Activated T-helper 2 cell treated with anti-CD3 and anti-CD28 coated beads, Interferon-gamma antibody, Interleukin-2, Interleukin-4, amounts not matched to agents 10 μg/mL and 5 μg/mL and 100 μg/mL, durations not matched to agents 14 hours and 24 hours and 36 hours (primary cell): ENCODE measurements around the gene CPTP. TPM values are rescaled to one million over a fixed set of nuclear protein-coding genes. Genes with fewer than 3 reads are reported as not detected.
A peak's percentile ranks its signal among the peaks of the same experiment; 100 is the strongest.

Experiments
- DNase-seq: peaks from one replicate; pipeline ENCODE4 v3.0.0; 2021; ENCODE audit warnings: low spot score
- H3K27ac Mint-ChIP-seq: one replicate; pipeline ENCODE4 v1.8.0; 2021; ENCODE audit warnings: mixed read lengths
- H3K27me3 Mint-ChIP-seq: one replicate; pipeline ENCODE4 v1.8.0; 2021; ENCODE audit warnings: low read depth, mixed read lengths
- H3K36me3 Mint-ChIP-seq: one replicate; pipeline ENCODE4 v1.8.0; 2021; ENCODE audit warnings: low read depth, mixed read lengths
- H3K4me1 Mint-ChIP-seq: one replicate; pipeline ENCODE4 v1.8.0; 2021; ENCODE audit warnings: low read depth, mixed read lengths
- H3K4me3 Mint-ChIP-seq: one replicate; pipeline ENCODE4 v1.8.0; 2021; ENCODE audit warnings: low read depth, mild to moderate bottlenecking, moderate library complexity, mixed read lengths
- H3K9me3 Mint-ChIP-seq: one replicate; pipeline ENCODE4 v1.8.0; 2021; ENCODE audit warnings: mixed read lengths
- intact Hi-C: fragments of 100-400 bp; cut with micrococcal nuclease; formaldehyde crosslinking; loops from one replicate; pipeline ENCODE4 v1.15.1; 2023
- total RNA-seq: library from RNA; stranded (reverse); gene quantifications from 2 replicates; pipeline ENCODE4 v1.2.3, GENCODE V29; 2022

CPTP gene
- total RNA-seq, 1 donor from 2014 or later: 12.1 TPM

- H3K4me3 Mint-ChIP-seq: peak within 1 kb of the TSS; percentile 77
- no peaks in the 10 kb centered on the region for H3K9me3 Mint-ChIP-seq
- intact Hi-C loops: loop anchor here (2.0 kb wide), 2 partner anchors 25 to 41 kb away; partner anchors contain the start of genes AURKAIP1 and PUSL1
- peak within 1 kb of the TSS; percentile 28 for H3K27ac Mint-ChIP-seq
- H3K27me3 Mint-ChIP-seq: peaks cover 16% of the 10 kb centered on the region
- peak; percentile 62 for DNase-seq
- H3K4me1 Mint-ChIP-seq: peaks cover 5% of the 10 kb centered on the region
- no peaks in the 10 kb centered on the region for H3K36me3 Mint-ChIP-seq
Measured at GRCh38 chr1:1349256-1350012, 24.8 kb downstream of the CPTP start, which contains the start of gene DVL1. Gene DVL1 (minus strand): TSS chr1:1349418. CDS start chr1:1349065, 353 bp downstream.

- Mint-ChIP-seq H3K4me3 (peak overlapping the region; percentile 67), H3K27ac (peak overlapping the region; percentile 34)
Measured at GRCh38 chr1:1351511-1352427, 27.2 kb downstream of the CPTP start.

GRCh38 chr1:1352786-1353388 is 28.3 kb downstream of the CPTP start:
- H3K27ac Mint-ChIP-seq: peak overlapping the region; percentile 31
- DNase-seq: no peak
- no peaks in the 10 kb centered on the region for H3K4me1 Mint-ChIP-seq
- H3K4me3 Mint-ChIP-seq: no peak overlapping the region
- intact Hi-C loops: no loop called here
- peaks cover 21% of the 10 kb centered on the region for H3K27me3 Mint-ChIP-seq
- no peaks in the 10 kb centered on the region for H3K9me3 Mint-ChIP-seq
- no peaks in the 10 kb centered on the region for H3K36me3 Mint-ChIP-seq

More at GRCh38 chr1:1351511-1352427, 27.2 kb downstream of the CPTP start:
- no peaks in the 10 kb centered on the region for H3K9me3 Mint-ChIP-seq
- peaks cover 16% of the 10 kb centered on the region for H3K27me3 Mint-ChIP-seq
- no peak for DNase-seq
- H3K36me3 Mint-ChIP-seq: no peaks in the 10 kb centered on the region
- intact Hi-C loops: no loop called here
- peaks cover 4% of the 10 kb centered on the region for H3K4me1 Mint-ChIP-seq

- Mint-ChIP-seq H3K27ac (no peak overlapping the region), H3K9me3 (no peaks in the 10 kb centered on the region), H3K36me3 (no peaks in the 10 kb centered on the region), H3K4me3 (peak overlapping the region; percentile 17), H3K27me3 (peaks cover 21% of the 10 kb centered on the region), H3K4me1 (no peaks in the 10 kb centered on the region)
- no peak for DNase-seq
- intact Hi-C loops: no loop called here
Measured at GRCh38 chr1:1353389-1354151, 29.0 kb downstream of the CPTP start.

- no peak for DNase-seq
- no peak overlapping the region for H3K27ac Mint-ChIP-seq
- H3K9me3 Mint-ChIP-seq: no peaks in the 10 kb centered on the region
- H3K36me3 Mint-ChIP-seq: no peaks in the 10 kb centered on the region
- H3K4me1 Mint-ChIP-seq: peaks cover 6% of the 10 kb centered on the region
- H3K4me3 Mint-ChIP-seq: no peak overlapping the region
- intact Hi-C loops: no loop called here
- peaks cover 25% of the 10 kb centered on the region for H3K27me3 Mint-ChIP-seq
Measured at GRCh38 chr1:1354271-1355247, 30.0 kb downstream of the CPTP start.

GRCh38 chr1:1355416-1355815 is 30.8 kb downstream of the CPTP start:
- H3K27ac Mint-ChIP-seq: no peak overlapping the region
- DNase-seq: no peak
- intact Hi-C loops: no loop called here
- H3K4me3 Mint-ChIP-seq: no peak overlapping the region
- H3K36me3 Mint-ChIP-seq: no peaks in the 10 kb centered on the region
- H3K9me3 Mint-ChIP-seq: no peaks in the 10 kb centered on the region
- H3K27me3 Mint-ChIP-seq: peaks cover 25% of the 10 kb centered on the region
- peaks cover 6% of the 10 kb centered on the region for H3K4me1 Mint-ChIP-seq

- Mint-ChIP-seq H3K36me3 (no peaks in the 10 kb centered on the region), H3K4me3 (no peak overlapping the region), H3K9me3 (no peaks in the 10 kb centered on the region), H3K27me3 (peaks cover 29% of the 10 kb centered on the region), H3K27ac (no peak overlapping the region), H3K4me1 (peaks cover 6% of the 10 kb centered on the region)
- no peak for DNase-seq
- intact Hi-C loops: no loop called here
Measured at GRCh38 chr1:1356166-1356795, 31.7 kb downstream of the CPTP start.

DNA sequence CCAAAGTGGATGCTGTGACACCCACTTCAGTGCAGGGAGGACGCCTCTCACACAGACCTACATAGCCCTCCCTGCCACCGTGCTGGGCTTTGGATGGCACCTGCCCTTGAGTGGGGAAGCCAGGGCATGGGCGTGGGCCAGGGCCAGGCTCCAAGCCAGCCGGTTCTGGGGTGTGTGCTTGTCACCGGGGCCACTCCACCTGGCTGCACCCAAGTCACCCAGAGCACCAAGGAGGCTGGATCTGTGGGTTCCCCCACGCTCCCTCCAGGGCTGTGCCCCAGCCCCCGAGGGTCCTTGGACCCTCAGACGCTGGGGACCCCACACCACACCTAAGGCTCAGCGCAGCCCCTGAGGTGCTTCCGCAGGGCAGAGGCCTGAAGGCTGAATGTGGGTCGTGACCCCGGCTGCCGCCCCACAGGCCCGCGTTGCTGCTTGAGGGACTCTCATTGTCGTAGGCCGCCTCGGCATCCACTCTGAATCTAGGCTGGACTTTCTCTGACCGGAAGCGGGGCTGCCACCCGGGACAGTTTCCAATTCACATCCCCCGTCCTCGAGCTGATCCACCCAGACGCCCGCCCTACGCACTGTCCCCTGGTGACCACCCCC is 32.3 kb downstream of the CPTP start:
- DNase-seq: no peak
- no peak overlapping the region for H3K4me3 Mint-ChIP-seq
- H3K9me3 Mint-ChIP-seq: no peaks in the 10 kb centered on the region
- H3K36me3 Mint-ChIP-seq: no peaks in the 10 kb centered on the region
- intact Hi-C loops: no loop called here
- peaks cover 29% of the 10 kb centered on the region for H3K27me3 Mint-ChIP-seq
- no peak overlapping the region for H3K27ac Mint-ChIP-seq
- H3K4me1 Mint-ChIP-seq: peaks cover 6% of the 10 kb centered on the region

- intact Hi-C loops: no loop called here
- peaks cover 6% of the 10 kb centered on the region for H3K4me1 Mint-ChIP-seq
- no peak for DNase-seq
- H3K9me3 Mint-ChIP-seq: no peaks in the 10 kb centered on the region
- H3K27me3 Mint-ChIP-seq: peaks cover 22% of the 10 kb centered on the region
- no peak overlapping the region for H3K4me3 Mint-ChIP-seq
- no peaks in the 10 kb centered on the region for H3K36me3 Mint-ChIP-seq
- H3K27ac Mint-ChIP-seq: no peak overlapping the region
Measured at GRCh38 chr1:1357871-1358432, 33.4 kb downstream of the CPTP start.

GRCh38 chr1:1358433-1359271 is 34.0 kb downstream of the CPTP start, which contains the start of gene MXRA8:
Gene MXRA8 (minus strand): TSS chr1:1358555. CDS start chr1:1358504, 51 bp downstream.
- H3K36me3 Mint-ChIP-seq: no peaks in the 10 kb centered on the region
- no peak for DNase-seq
- no peak within 1 kb of the TSS for H3K4me3 Mint-ChIP-seq
- H3K4me1 Mint-ChIP-seq: peaks cover 6% of the 10 kb centered on the region
- no peaks in the 10 kb centered on the region for H3K9me3 Mint-ChIP-seq
- H3K27me3 Mint-ChIP-seq: peaks cover 20% of the 10 kb centered on the region
- H3K27ac Mint-ChIP-seq: no peak within 1 kb of the TSS
- intact Hi-C loops: no loop called here
